Measurements from ENCODE around the gene KCNIP3.
"Not testable (repeated sequence)": the region's sequence is repeated elsewhere in the genome, so short reads cannot be mapped to it uniquely, and the experiment has no call there.

The KCNIP3 gene

DNA sequence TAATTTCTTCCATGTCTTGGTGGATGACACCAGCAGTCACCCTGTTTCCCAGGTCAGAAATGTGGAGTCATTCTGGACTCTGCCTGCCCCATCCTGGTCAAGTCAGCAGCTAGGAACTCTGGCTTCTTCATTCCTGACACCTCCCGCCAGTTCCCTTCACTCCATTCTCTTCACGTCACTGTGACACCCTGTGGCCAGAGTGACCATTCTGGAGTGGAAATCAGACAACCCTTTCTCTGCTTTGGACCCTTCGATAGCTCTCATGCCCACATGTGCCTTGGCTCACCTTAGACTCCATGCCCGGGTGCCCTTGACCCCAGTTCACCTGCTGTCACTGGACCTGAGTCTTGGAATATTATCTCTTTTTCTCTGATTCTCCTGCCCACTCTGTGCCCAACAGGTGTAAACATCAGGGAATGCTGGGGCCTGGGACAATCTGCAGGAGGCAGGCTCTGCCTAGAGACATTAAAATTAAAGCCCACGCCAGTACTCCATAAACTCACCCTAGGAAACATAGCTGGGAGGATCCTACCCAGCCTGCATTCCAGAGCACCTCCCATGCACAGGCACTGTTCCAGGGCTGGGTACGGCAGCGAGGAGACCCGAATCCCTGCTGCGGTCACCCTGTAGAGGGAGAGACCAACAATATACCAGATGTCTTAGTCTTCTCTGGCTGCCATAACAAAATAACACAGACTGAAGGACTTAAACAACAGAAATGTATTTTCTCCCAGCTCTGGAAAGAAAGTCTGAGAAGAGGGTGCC lies 64.3 kb downstream of the KCNIP3 start:
- DNase-seq (ENCODE audit: low read depth) = no peak

- no peak for DNase-seq (ENCODE audit: low read depth)
Measured at GRCh38 chr2:95362486-95362885, 65.3 kb downstream of the KCNIP3 start.

DNA sequence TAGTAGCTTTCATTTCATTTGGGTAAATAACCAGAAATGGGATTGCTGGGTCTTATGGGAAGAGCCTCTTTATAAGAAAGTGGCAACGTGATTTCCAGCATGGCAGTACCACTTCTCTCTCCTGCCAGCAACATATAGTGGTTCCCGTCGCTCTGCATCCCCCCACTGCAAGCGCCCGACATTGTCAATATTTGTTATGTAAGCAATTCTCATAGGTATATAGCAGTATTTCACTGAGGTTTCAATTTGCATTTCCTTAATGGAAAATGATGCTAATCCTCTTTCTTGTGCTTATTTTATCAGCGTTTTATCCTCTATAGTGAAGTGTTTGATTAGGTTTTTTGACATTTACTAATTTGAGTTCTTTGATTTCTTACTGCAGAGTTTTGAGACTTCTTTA lies 69.4 kb downstream of the KCNIP3 start:
- DNase-seq (ENCODE audit: low read depth) = no peak

GRCh38 chr2:95372216-95372829 lies 75.2 kb downstream of the KCNIP3 start:
- DNase-seq (ENCODE audit: low read depth) = no peak

DNA sequence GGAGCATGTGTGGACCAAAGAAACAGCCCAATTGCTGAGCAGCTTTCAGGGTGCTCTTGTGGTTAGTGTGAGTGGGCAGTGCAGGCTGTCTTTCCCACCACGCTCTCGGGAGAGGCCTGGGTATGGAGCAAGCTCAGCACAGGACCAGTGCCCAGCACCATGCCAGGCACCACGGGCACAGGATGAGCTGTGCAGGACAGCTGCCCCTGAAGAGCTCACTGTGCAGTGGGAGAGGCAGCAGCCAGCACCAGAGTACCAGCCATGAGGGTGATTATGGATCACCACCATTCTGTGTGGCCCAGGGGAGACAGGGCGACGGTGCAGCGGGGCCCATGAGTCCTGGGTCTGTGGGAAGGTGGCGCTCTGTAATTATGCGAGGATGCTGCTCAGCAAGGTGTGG lies 75.7 kb downstream of the KCNIP3 start:
- no peak for DNase-seq (ENCODE audit: low read depth)

DNA sequence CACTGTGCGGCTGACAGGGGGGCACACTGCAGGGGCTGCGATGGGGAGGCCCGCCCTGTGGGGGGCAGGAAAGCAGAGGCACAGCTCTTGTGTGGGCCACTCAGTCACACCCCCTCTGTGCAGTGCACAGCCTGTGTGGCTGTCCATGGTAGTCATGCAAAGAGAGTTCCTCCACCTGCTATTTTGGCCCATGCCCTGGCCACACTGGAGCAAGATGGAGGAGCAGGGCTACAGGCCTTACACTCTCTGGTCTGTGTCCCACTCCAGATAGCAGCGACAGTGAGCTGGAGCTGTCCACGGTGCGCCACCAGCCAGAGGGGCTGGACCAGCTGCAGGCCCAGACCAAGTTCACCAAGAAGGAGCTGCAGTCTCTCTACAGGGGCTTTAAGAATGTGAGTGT lies 76.9 kb downstream of the KCNIP3 start:
- no peak for DNase-seq (ENCODE audit: low read depth)

- DNase-seq (ENCODE audit: low read depth) = no peak
Measured at GRCh38 chr2:95374451-95374920, 77.3 kb downstream of the KCNIP3 start.

- DNase-seq (ENCODE audit: low read depth) = no peak
Measured at GRCh38 chr2:95374921-95375471, 77.8 kb downstream of the KCNIP3 start.

DNA sequence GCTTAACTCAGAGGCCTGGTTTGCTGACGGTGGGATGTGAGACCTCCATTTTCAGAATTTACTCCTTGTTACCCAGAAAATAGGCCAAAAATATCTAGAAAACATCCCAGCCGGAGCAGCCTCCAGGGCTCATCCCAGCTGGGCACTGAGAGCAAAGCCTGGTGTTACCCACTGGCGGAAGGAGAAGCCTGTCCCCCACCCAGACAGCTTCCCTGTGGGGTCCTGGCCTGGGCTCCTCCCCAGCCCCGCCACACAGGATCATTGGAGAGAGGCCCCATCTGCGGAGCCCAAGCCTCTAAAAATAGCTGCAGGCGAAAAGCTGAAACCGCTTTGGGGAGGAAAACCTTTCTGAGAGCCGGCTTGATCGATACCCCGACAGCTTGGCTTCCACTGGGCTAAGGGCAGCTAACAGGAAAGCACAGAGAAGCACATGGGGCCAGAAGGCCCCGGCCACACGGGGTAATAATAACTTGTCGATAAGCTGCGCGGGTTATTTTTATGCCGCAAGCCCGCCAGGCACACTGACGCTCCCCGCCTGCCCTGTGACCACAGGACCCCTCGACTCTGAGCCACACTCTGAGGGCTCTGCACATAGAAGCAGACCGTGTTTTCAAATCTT lies 78.5 kb downstream of the KCNIP3 start:
- no peak for DNase-seq (ENCODE audit: low read depth)

- no peak for DNase-seq (ENCODE audit: low read depth)
Measured at GRCh38 chr2:95376311-95377215, 79.4 kb downstream of the KCNIP3 start.

GRCh38 chr2:95377216-95378123 lies 80.3 kb downstream of the KCNIP3 start:
- no peak for DNase-seq (ENCODE audit: low read depth)

DNA sequence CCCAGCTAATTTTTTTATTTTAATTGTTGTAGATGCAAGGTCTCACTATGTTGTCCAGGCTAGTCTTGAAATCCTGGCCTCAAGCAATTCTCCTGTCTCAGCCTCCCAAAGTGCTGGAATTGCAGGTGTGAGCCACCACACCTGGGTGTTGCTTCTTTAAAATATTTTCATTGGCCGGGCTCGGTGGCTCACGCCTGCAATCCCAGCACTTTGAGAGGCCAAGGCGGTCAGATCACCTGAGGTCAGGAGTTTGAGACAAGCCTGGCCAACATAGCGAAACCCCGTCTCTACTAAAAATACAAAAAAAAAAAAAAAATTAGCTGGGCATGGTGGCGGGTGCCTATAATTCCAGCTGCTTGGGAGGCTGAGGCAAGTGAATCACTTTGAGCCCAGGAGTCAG lies 81.1 kb downstream of the KCNIP3 start:
- DNase-seq (ENCODE audit: low read depth) = not testable (repeated sequence)

DNA sequence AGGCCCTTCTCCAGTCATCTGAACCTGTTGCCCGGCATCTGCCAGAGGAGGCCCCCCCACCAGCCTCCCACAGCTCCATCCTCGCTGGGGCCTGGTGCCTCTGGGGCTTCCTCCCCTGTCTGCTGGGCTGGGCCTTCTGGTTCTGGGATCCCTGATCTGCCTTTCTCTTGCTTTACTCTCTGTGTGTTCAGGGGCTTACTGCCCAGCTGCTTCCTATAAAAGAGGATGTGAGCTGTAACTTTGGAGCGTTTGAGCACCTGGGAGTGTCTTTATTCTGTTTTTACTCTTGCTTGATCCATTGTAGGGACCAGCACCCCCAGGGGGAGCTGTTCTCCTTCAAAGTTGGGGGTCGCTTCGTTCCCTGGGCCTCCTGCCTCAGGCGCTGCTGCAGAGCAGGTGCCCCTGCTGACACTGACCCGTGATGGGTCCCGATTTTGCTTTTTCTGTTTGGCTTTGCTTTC lies 82.3 kb downstream of the KCNIP3 start:
- DNase-seq (ENCODE audit: low read depth) = no peak

DNA sequence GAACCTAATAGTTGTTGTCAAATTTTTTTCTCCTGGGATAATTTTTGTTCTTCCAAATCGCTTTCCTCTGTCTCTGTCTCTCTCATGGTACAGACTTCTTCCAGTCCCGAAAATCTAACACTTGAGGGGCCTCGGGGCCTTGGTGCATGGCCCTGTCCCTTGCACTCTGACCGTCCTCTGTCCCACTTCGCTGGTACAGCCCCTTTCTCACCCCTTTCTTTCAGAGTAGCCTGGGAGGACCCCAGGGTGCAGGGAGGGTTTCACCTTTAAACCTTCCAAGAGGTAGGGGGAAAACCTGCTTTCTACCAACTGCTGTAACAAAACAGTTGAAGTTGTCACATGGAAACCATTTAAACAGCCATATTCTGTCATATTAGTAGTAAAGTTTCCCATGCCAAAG lies 83.1 kb downstream of the KCNIP3 start:
- DNase-seq (ENCODE audit: low read depth) = no peak

- no peak for DNase-seq (ENCODE audit: low read depth)
Measured at GRCh38 chr2:95380731-95381130, 83.6 kb downstream of the KCNIP3 start.

- no peak for DNase-seq (ENCODE audit: low read depth)
Measured at GRCh38 chr2:95381212-95382191, 84.4 kb downstream of the KCNIP3 start.

DNA sequence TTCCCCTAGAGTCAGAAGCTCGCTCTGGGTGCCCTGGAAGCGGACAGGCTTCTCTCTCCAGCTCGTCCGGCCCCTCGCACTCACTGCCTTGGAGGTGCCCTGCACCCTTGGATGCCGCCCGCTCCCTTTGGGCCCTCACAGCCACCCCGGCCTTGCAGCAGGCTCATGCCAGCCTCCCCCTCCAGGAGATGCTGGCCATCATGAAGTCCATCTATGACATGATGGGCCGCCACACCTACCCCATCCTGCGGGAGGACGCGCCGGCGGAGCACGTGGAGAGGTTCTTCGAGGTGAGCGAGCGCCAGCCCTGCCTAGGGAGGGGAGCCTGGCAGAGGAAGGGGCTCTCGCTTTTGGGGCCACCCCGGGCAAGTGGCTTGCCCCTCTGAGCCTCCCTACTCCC lies 85.0 kb downstream of the KCNIP3 start:
- no peak for DNase-seq (ENCODE audit: low read depth)

DNA sequence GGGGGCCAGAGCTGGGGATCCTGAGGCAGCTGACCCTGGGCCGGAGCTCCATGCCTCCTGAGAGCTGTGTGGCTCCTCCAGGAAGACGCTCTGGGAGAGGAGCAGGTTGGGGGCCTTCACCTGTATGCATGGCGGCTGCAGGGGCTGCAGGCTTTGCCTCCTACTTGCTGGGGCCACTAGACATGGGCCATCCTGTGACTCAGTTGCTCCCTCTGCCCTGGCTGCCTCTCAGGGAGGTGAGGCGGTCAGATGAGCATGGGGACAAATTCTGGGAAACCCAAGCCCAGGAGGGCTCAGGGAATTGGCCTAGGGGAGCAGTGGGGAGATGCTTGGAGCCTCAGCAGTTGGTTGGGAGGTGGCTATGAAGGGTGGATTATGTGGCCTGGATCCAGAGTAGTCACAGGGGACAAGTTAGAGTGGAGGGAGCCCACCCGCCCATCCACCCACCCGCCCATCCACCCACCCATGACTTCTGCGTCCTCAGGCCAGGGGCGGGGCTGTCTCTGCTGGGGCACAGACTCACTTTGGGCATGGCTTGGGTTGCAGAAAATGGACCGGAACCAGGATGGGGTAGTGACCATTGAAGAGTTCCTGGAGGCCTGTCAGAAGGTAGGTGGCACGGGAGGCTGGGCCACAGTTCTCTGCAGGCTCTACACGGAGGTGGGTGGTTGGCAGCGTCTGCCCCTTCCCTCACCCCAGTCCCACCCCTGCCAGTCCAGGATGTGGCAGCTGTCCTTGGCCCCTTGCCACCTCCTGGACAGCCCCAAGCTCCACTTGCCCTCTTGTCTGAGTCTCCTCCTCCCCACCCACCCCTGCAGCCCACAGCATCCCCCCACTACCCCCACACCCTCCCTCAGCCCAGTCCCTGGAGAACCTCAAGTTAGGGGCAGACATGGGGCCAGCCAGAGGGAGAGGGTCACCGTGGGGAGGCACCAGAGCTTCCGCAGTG lies 85.8 kb downstream of the KCNIP3 start:
- DNase-seq (ENCODE audit: low read depth) = no peak
